Upper lobe of left lung (tissue), 6 donors: ENCODE results near the gene STARD8. TPM values are rescaled to one million over a fixed set of nuclear protein-coding genes. Genes with fewer than 3 reads are reported as not detected.

Source experiments
- ATAC-seq, 2 donors: fragments of 200-7000 bp; cut with Tn5 transposase; one replicate each; pipeline ENCODE4 v1.9.1; 2022; ENCODE audit warnings: mild to moderate bottlenecking in 2 of 2, moderate library complexity in 2 of 2; ENCODE audit not compliant: low FRiP score in 2 of 2
- DNase-seq, 2 donors: peaks; one replicate each; pipeline ENCODE4 v3.0.0-alpha.2; 2019 to 2020
- H3K27ac ChIP-seq, 4 donors: fragments of 200-600 bp; sonication (generic); one replicate each; pipeline ENCODE4 v1.5.1; 2016 to 2019
- H3K27me3 ChIP-seq, 4 donors: fragments of 200-600 bp; sonication (generic); one replicate each; pipeline ENCODE4 v1.5.1; 2017 to 2019
- H3K36me3 ChIP-seq, 4 donors: fragments of 200-600 bp; sonication (generic); one replicate each; pipeline ENCODE4 v1.5.1; 2016 to 2019
- H3K4me1 ChIP-seq, 4 donors: fragments of 200-600 bp; sonication (generic); one replicate each; pipeline ENCODE4 v1.5.1; 2018 to 2019
- H3K4me3 ChIP-seq, 4 donors: fragments of 200-600 bp; sonication (generic); one replicate each; pipeline ENCODE4 v1.5.1; 2017 to 2019; ENCODE audit warnings: mild to moderate bottlenecking in 2 of 4, moderate library complexity in 1 of 4
- H3K9me3 ChIP-seq, 4 donors: fragments of 200-600 bp; sonication (generic); one replicate each; pipeline ENCODE4 v1.5.1; 2018 to 2019
- CTCF ChIP-seq, 6 experiments: fragments of 450-650 bp in 4 of 6; fragments of 200-600 bp in 2 of 6; sonication (generic) in 2 of 6; IDR thresholded peaks; one replicate each; pipeline ENCODE4 v1.5.1; 2016 to 2019; ENCODE audit warnings: antibody characterized with exemption in 6 of 6
- EP300 ChIP-seq, 4 donors: sonication (generic); formaldehyde crosslinking; IDR thresholded peaks; one replicate each; pipeline ENCODE4 v1.5.1; 2017; ENCODE audit warnings: antibody characterized with exemption in 4 of 4, control low read depth in 2 of 4
- POLR2A ChIP-seq, 4 donors: fragments of 450-650 bp; IDR thresholded peaks; one replicate each; pipeline ENCODE4 v1.5.1; 2016 to 2017; ENCODE audit warnings: antibody characterized with exemption in 4 of 4, mild to moderate bottlenecking in 2 of 4
- POLR2AphosphoS5 ChIP-seq, 2 donors: sonication (generic); formaldehyde crosslinking; IDR thresholded peaks; one replicate each; pipeline ENCODE4 v1.5.1; 2017; ENCODE audit warnings: antibody characterized with exemption in 2 of 2
- WGBS, 2 donors: methylation state at CpG; one replicate each; pipeline ENCODE4 v1.1.5; 2017 to 2018; 5-methylcytosine and 5-hydroxymethylcytosine counted together
- total RNA-seq, 6 donors: library from RNA; depleted of rRNA in 4 of 6; stranded (reverse); fragments of >200 nt in 4 of 6; gene quantifications; one replicate each; pipeline versions ENCODE4 v1.1.0 to v1.2.1, GENCODE V29; 2016 to 2021
- donor health status: DM: no; HTN: no; CAD: no; lungs with moderate emphysema.
- donor health status: DM: no; HTN: yes; CAD: no; lungs with severe emphysema.

The STARD8 gene
- total RNA-seq, 6 donors from 2014 or later, result 13.9 to 43.1 (median 25.8) TPM

- peak in 1 of 2 donors; percentile 5 for ATAC-seq
- TF ChIP-seq CTCF (IDR thresholded peaks at IDR 0.05) (no peak), EP300 (IDR thresholded peaks at IDR 0.05) (no peak), POLR2AphosphoS5 (IDR thresholded peaks at IDR 0.05) (no peak), POLR2A (IDR thresholded peaks at IDR 0.05) (no peak)
- Histone ChIP-seq H3K4me1 (peaks cover 0 to 4% (median 0%) of the 10 kb centered on the region in 4 donors), H3K27me3 (no peaks in the 10 kb centered on the region), H3K4me3 (no peak overlapping the region), H3K36me3 (no peaks in the 10 kb centered on the region), H3K27ac (no peak overlapping the region), H3K9me3 (no peaks in the 10 kb centered on the region)
- WGBS, 2 donors, result 69 to 84% methylated on average over 3 of the region's 3 CpGs
- DNase-seq, result no peak
Observed at GRCh38 chrX:68659786-68660185, 12.3 kb downstream of the STARD8 start.

GRCh38 chrX:68660746-68661145 lies 13.3 kb downstream of the STARD8 start:
- Histone ChIP-seq H3K36me3 (no peaks in the 10 kb centered on the region), H3K9me3 (no peaks in the 10 kb centered on the region), H3K27me3 (no peaks in the 10 kb centered on the region), H3K4me3 (no peak overlapping the region), H3K27ac (no peak overlapping the region), H3K4me1 (peaks cover 0 to 4% (median 0%) of the 10 kb centered on the region in 4 donors)
- DNase-seq (no peak), ATAC-seq (no peak)
- WGBS, 2 donors, result 67 to 78% methylated on average over 2 to 4 of the region's 4 CpGs
- TF ChIP-seq EP300 (IDR thresholded peaks at IDR 0.05), result no peak
- TF ChIP-seq CTCF (IDR thresholded peaks at IDR 0.05), result no peak
- TF ChIP-seq POLR2AphosphoS5 (IDR thresholded peaks at IDR 0.05), result no peak
- TF ChIP-seq POLR2A (IDR thresholded peaks at IDR 0.05), result no peak

- Histone ChIP-seq H3K36me3 (no peaks in the 10 kb centered on the region), H3K4me3 (no peak overlapping the region), H3K9me3 (no peaks in the 10 kb centered on the region), H3K4me1 (no peaks in the 10 kb centered on the region), H3K27ac (no peak overlapping the region), H3K27me3 (no peaks in the 10 kb centered on the region)
- ATAC-seq (peak in 1 of 2 donors; percentile 75), DNase-seq (peak in 1 of 2 donors; percentile 46)
- WGBS, 2 donors, result 46 to 60% methylated on average over 2 to 9 of the region's 9 CpGs
- no peak for TF ChIP-seq EP300 (IDR thresholded peaks at IDR 0.05)
- peak in 1 of 6 experiments; percentile 28 for TF ChIP-seq CTCF (IDR thresholded peaks at IDR 0.05)
- TF ChIP-seq POLR2AphosphoS5 (IDR thresholded peaks at IDR 0.05), result no peak
- no peak for TF ChIP-seq POLR2A (IDR thresholded peaks at IDR 0.05)
Observed at GRCh38 chrX:68665502-68665901, 18.0 kb downstream of the STARD8 start.

- H3K27ac ChIP-seq, result peak overlapping the region in 1 of 4 donors; percentile 11
- peak; percentile 56 to 83 for ATAC-seq
- no peaks in the 10 kb centered on the region for H3K27me3 ChIP-seq
- no peaks in the 10 kb centered on the region for H3K9me3 ChIP-seq
- peak in 1 of 4 donors; percentile 41 for TF ChIP-seq POLR2A (IDR thresholded peaks at IDR 0.05)
- no peak for TF ChIP-seq EP300 (IDR thresholded peaks at IDR 0.05)
- H3K4me1 ChIP-seq, result peaks cover 0 to 3% (median 1%) of the 10 kb centered on the region in 4 donors
- H3K36me3 ChIP-seq, result no peaks in the 10 kb centered on the region
- 83 to 91% methylated on average over 5 of the region's 5 CpGs for WGBS, 2 donors
- no peak overlapping the region for H3K4me3 ChIP-seq
- peak in 1 of 2 donors; percentile 31 for DNase-seq
Observed at GRCh38 chrX:68666580-68666979, 19.1 kb downstream of the STARD8 start.

- no peak for DNase-seq
- Histone ChIP-seq H3K27me3 (no peaks in the 10 kb centered on the region), H3K27ac (peak overlapping the region in 1 of 4 donors; percentile 19), H3K9me3 (no peaks in the 10 kb centered on the region), H3K4me3 (no peak overlapping the region), H3K36me3 (no peaks in the 10 kb centered on the region), H3K4me1 (peaks cover 0 to 18% (median 5%) of the 10 kb centered on the region in 4 donors)
- WGBS, 2 donors, result 68 to 74% methylated on average over 6 to 10 of the region's 10 CpGs
- ATAC-seq, result no peak
- TF ChIP-seq EP300 (IDR thresholded peaks at IDR 0.05) (no peak), POLR2A (IDR thresholded peaks at IDR 0.05) (no peak), POLR2AphosphoS5 (IDR thresholded peaks at IDR 0.05) (no peak), CTCF (IDR thresholded peaks at IDR 0.05) (no peak)
Observed at GRCh38 chrX:68669094-68669860, 21.8 kb downstream of the STARD8 start.
